SJSA1 (cell line): ENCODE measurements around the gene BAIAP3. TPM values are rescaled to one million over a fixed set of nuclear protein-coding genes. Genes with fewer than 3 reads are reported as not detected.

Experiments used
- DNase-seq, 2 experiments: peaks; one replicate each; pipeline ENCODE4 v3.0.0-alpha.2; 2015 to 2020; ENCODE audit warnings: low spot score in 2 of 2, low read depth in 1 of 2
- H3K27ac ChIP-seq: fragments of 250-450 bp; sonication (Bioruptor Pico); 2 replicates; pipeline ENCODE4 v1.5.1; 2020; ENCODE audit warnings: mild to moderate bottlenecking, moderate library complexity
- H3K27me3 ChIP-seq: fragments of 250-450 bp; sonication (Bioruptor Pico); replicated peaks from 2 replicates; pipeline ENCODE4 v1.5.1; 2020; ENCODE audit warnings: mild to moderate bottlenecking, moderate library complexity
- H3K36me3 ChIP-seq: fragments of 250-450 bp; sonication (Bioruptor Pico); 2 replicates; pipeline ENCODE4 v1.5.1; 2020; ENCODE audit warnings: mild to moderate bottlenecking
- H3K4me1 ChIP-seq: fragments of 250-450 bp; sonication (Bioruptor Pico); replicated peaks from 2 replicates; pipeline ENCODE4 v1.6.1; 2021; ENCODE audit warnings: mild to moderate bottlenecking
- H3K4me3 ChIP-seq: fragments of 250-450 bp; sonication (Bioruptor Pico); 2 replicates; pipeline ENCODE4 v1.5.1; 2020; ENCODE audit warnings: mild to moderate bottlenecking
- H3K9me3 ChIP-seq: fragments of 250-450 bp; sonication (Bioruptor Pico); replicated peaks from 2 replicates; pipeline ENCODE4 v1.5.1; 2020; ENCODE audit warnings: mild to moderate bottlenecking
- total RNA-seq: library from RNA; depleted of rRNA; stranded (reverse); fragments of >200 nt; shearing (Covaris generic); gene quantifications from 2 replicates; pipeline ENCODE4 v1.2.3, GENCODE V29; 2014

Gene BAIAP3
- total RNA-seq, 1 experiment from 2014 or later: 1.2 TPM

- peaks cover 19% of the 10 kb centered on the region for H3K4me1 ChIP-seq
- H3K36me3 ChIP-seq: peaks cover 42% of the 10 kb centered on the region
- DNase-seq: peak; percentile 97 to 100
- peak within 1 kb of the TSS; percentile 100 for H3K27ac ChIP-seq
- no peaks in the 10 kb centered on the region for H3K9me3 ChIP-seq
- no peaks in the 10 kb centered on the region for H3K27me3 ChIP-seq
- peak within 1 kb of the TSS; percentile 83 for H3K4me3 ChIP-seq
Measured at GRCh38 chr16:1308977-1309885, 24.2 kb upstream of the BAIAP3 start, which contains the start of gene UBE2I. Gene UBE2I, plus strand, starts transcription at chr16:1309636. Its CDS starts 4,395 bp downstream, at chr16:1314031.

DNA sequence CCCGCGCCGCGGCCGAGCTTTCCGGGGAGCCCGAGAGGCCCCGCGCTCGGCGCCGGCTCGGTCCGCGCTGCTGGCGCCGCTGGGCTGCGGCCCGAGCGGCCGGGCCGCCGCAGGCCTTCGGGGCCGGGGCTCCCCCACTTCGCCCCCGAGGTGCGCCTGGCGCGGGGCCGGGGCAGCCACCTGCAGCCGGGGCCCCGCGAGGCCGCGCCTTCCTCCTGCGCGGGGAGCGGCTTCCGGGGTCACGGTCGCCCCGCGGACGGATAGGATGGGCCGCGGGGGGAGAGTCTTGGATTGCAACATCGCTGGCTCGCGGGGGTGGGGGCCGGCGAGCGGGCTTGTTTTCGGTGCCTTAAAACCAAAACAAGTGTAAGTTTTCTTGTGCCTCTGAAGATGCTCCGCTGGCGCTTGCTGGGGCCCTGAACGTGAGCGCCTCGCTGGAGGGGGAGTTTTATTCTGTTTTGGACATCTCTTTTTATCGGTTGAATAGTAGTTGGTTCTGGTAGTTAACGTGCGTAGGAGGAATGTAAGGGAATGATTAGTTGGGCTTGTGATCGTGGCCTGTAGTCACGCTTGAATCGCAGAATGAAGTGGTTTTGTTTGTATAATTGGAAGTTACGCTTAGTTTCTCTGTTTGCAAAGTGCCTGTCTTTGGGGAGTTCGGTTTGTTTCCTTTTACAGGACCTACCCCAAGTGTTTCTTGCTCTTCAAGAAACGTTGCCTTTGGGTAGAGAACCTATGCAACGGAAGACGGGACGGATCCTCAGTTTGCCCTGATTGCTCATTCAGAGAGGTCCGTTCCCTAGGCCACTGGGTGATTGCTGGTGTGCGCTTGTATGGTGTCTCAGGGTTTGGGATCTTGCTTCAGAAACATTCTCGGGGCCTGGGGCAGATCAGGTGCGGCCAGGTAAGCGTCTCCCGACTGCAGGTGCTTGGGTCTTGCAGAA, 23.3 kb upstream of the BAIAP3 start:
- peak in 1 of 2 experiments; percentile 26 for DNase-seq
- 0 out of 2 replicates have a peak overlapping the region, but pooled peaks have one; percentile 0 for H3K27ac ChIP-seq

GRCh38 chr16:1310832-1311200, 22.6 kb upstream of the BAIAP3 start:
- peak overlapping the region; percentile 83 for H3K4me3 ChIP-seq
- H3K27me3 ChIP-seq: no peaks in the 10 kb centered on the region
- H3K36me3 ChIP-seq: peaks cover 58% of the 10 kb centered on the region
- no peak overlapping the region for H3K27ac ChIP-seq
- peaks cover 19% of the 10 kb centered on the region for H3K4me1 ChIP-seq
- H3K9me3 ChIP-seq: no peaks in the 10 kb centered on the region
- DNase-seq: no peak

More for the DNA sequence above, 23.3 kb upstream of the BAIAP3 start:
- Histone ChIP-seq H3K36me3 (peaks cover 51% of the 10 kb centered on the region), H3K9me3 (no peaks in the 10 kb centered on the region), H3K27me3 (no peaks in the 10 kb centered on the region), H3K4me1 (peaks cover 19% of the 10 kb centered on the region), H3K4me3 (peak overlapping the region; percentile 83)

DNA sequence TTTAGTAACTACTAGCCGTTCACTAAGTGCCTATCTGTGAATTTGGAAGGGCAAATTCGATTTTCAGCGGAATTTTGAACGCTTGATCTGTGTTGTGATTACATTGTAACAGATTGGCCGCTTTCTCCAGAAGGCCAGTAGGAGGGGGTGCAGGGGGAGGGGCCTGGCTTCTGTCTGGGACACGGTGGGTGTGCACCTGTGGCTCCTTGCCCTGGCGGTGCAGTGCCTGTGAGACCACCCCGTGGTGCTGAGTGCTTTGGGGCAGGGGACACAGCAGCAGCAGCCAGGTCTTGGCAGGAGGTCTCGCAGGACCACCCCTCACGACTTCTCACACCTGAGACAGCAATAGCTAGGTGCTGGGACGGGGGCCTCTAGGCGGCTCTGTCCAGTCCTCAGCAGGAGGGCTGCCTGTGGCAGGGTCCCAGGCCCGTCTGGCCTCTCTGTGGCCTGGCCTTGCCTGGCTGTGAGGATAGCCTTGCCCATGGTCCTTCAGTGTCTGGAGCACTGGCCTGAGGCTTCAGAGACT, 22.2 kb upstream of the BAIAP3 start:
- peaks cover 62% of the 10 kb centered on the region for H3K36me3 ChIP-seq

GRCh38 chr16:1311738-1312466, 21.5 kb upstream of the BAIAP3 start:
- no peak for DNase-seq
- H3K9me3 ChIP-seq: no peaks in the 10 kb centered on the region
- peaks cover 19% of the 10 kb centered on the region for H3K4me1 ChIP-seq
- no peaks in the 10 kb centered on the region for H3K27me3 ChIP-seq
- no peak overlapping the region for H3K27ac ChIP-seq
- peak overlapping the region; percentile 83 for H3K4me3 ChIP-seq
- H3K36me3 ChIP-seq: peaks cover 69% of the 10 kb centered on the region

More for the DNA sequence above, 22.2 kb upstream of the BAIAP3 start:
- H3K27ac ChIP-seq: no peak overlapping the region
- no peak for DNase-seq
- no peaks in the 10 kb centered on the region for H3K27me3 ChIP-seq
- H3K4me3 ChIP-seq: peak overlapping the region; percentile 83
- H3K9me3 ChIP-seq: no peaks in the 10 kb centered on the region
- peaks cover 19% of the 10 kb centered on the region for H3K4me1 ChIP-seq

GRCh38 chr16:1312467-1312816, 21.0 kb upstream of the BAIAP3 start:
- no peaks in the 10 kb centered on the region for H3K27me3 ChIP-seq
- peaks cover 74% of the 10 kb centered on the region for H3K36me3 ChIP-seq
- H3K9me3 ChIP-seq: no peaks in the 10 kb centered on the region
- H3K4me3 ChIP-seq: no peak overlapping the region
- H3K27ac ChIP-seq: no peak overlapping the region
- no peak for DNase-seq
- H3K4me1 ChIP-seq: peaks cover 19% of the 10 kb centered on the region

- DNase-seq: no peak
- Histone ChIP-seq H3K36me3 (peaks cover 79% of the 10 kb centered on the region), H3K4me1 (peaks cover 19% of the 10 kb centered on the region), H3K4me3 (no peak overlapping the region), H3K27ac (no peak overlapping the region), H3K27me3 (no peaks in the 10 kb centered on the region), H3K9me3 (no peaks in the 10 kb centered on the region)
Measured at GRCh38 chr16:1312903-1313302, 20.5 kb upstream of the BAIAP3 start.

- no peaks in the 10 kb centered on the region for H3K9me3 ChIP-seq
- DNase-seq: no peak
- no peak overlapping the region for H3K4me3 ChIP-seq
- H3K4me1 ChIP-seq: peaks cover 19% of the 10 kb centered on the region
- H3K36me3 ChIP-seq: peaks cover 88% of the 10 kb centered on the region
- no peak overlapping the region for H3K27ac ChIP-seq
- no peaks in the 10 kb centered on the region for H3K27me3 ChIP-seq
Measured at GRCh38 chr16:1313721-1314369, 19.6 kb upstream of the BAIAP3 start.

GRCh38 chr16:1314399-1315068, 18.9 kb upstream of the BAIAP3 start:
- no peak for DNase-seq
- Histone ChIP-seq H3K9me3 (no peaks in the 10 kb centered on the region), H3K27ac (no peak overlapping the region), H3K4me1 (peaks cover 16% of the 10 kb centered on the region), H3K36me3 (peaks cover 95% of the 10 kb centered on the region), H3K4me3 (no peak overlapping the region), H3K27me3 (no peaks in the 10 kb centered on the region)

- Histone ChIP-seq H3K4me3 (no peak overlapping the region), H3K4me1 (peaks cover 16% of the 10 kb centered on the region), H3K36me3 (peaks cover 98% of the 10 kb centered on the region), H3K27ac (no peak overlapping the region), H3K27me3 (no peaks in the 10 kb centered on the region), H3K9me3 (no peaks in the 10 kb centered on the region)
- DNase-seq: no peak
Measured at GRCh38 chr16:1315081-1316032, 18.1 kb upstream of the BAIAP3 start.

GRCh38 chr16:1316033-1316405, 17.4 kb upstream of the BAIAP3 start:
- peaks cover 98% of the 10 kb centered on the region for H3K36me3 ChIP-seq
- H3K27ac ChIP-seq: no peak overlapping the region
- DNase-seq: no peak

More at GRCh38 chr16:1316033-1316405, 17.4 kb upstream of the BAIAP3 start:
- no peaks in the 10 kb centered on the region for H3K27me3 ChIP-seq
- no peak overlapping the region for H3K4me3 ChIP-seq
- H3K4me1 ChIP-seq: peaks cover 10% of the 10 kb centered on the region
- H3K9me3 ChIP-seq: no peaks in the 10 kb centered on the region
